ENCODE data around the gene CPLX3.

Gene CPLX3

DNA sequence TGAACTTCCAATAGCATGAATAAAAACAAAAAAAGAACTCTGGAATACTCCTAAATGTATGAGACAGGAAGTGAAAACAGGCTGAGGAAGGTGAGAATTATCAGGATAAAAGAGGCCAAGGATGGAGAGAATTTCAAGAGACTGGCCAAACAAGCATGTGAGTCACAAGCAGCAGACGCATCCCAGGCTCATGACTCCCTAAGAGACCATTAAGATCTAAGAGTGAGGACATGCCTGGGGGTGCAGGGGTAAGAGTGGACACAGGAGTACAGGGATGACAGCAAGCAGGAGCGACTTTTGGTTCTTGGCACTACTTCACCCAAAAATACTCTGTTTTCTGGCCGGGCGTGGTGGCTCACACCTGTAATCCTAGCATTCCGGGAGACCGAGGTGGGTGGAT, 39.7 kb downstream of the CPLX3 start:
- Histone ChIP-seq H3K27ac (ENCODE audit: low read depth, low read length) (peak overlapping the region; percentile 69), H2BK5ac (ENCODE audit: low read depth, low read length, poor library complexity) (no peak overlapping the region), H4K12ac (ENCODE audit: low read depth, low read length) (no peak overlapping the region), H3K14ac (ENCODE audit: low read length) (no peak overlapping the region), H3K27me3 (ENCODE audit: insufficient read depth, low read length) (no peaks in the 10 kb centered on the region), H4K91ac (ENCODE audit: low read depth, low read length) (no peak overlapping the region), H2BK120ac (ENCODE audit: insufficient read depth, low read length, poor library complexity) (peak overlapping the region; percentile 15), H3K18ac (ENCODE audit: low read length) (no peak overlapping the region), H3K4me1 (ENCODE audit: control insufficient read depth in 1 of 2, insufficient read depth in 2 of 2, low read length in 2 of 2) (peaks cover 23 to 32% of the 10 kb centered on the region in 2 experiments), H2AK5ac (ENCODE audit: low read length) (no peak overlapping the region), H3K79me1 (ENCODE audit: low read length) (peaks cover 10% of the 10 kb centered on the region), H2AFZ (ENCODE audit: insufficient read depth, low read length, poor library complexity) (no peak overlapping the region), H3K9ac (ENCODE audit: low read length) (no peak overlapping the region), H3K36me3 (ENCODE audit: control insufficient read depth in 1 of 2, insufficient read depth in 2 of 2, low read length in 2 of 2) (peaks cover 2 to 7% of the 10 kb centered on the region in 2 experiments), H3K79me2 (ENCODE audit: control insufficient read depth, insufficient read depth, low read length, poor library complexity) (no peaks in the 10 kb centered on the region), H2BK12ac (ENCODE audit: low read length) (no peak overlapping the region), H3K4me3 (ENCODE audit: low read depth, low read length) (no peak overlapping the region), H4K8ac (ENCODE audit: low read depth, low read length) (no peak overlapping the region), H3K4me2 (ENCODE audit: low read length) (no peak overlapping the region), H3K4ac (ENCODE audit: low read depth, low read length) (no peak overlapping the region), H3K23ac (ENCODE audit: low read length) (no peak overlapping the region), H3K9me3 (ENCODE audit: insufficient read depth, low read depth, low read length) (peaks cover 2% of the 10 kb centered on the region)
- DNase-seq: peak; percentile 57 to 71
- WGBS (ENCODE audit: extremely low coverage, insufficient coverage, insufficient read length): no CpG with 5 or more reads among the region's 6 CpGs

DNA sequence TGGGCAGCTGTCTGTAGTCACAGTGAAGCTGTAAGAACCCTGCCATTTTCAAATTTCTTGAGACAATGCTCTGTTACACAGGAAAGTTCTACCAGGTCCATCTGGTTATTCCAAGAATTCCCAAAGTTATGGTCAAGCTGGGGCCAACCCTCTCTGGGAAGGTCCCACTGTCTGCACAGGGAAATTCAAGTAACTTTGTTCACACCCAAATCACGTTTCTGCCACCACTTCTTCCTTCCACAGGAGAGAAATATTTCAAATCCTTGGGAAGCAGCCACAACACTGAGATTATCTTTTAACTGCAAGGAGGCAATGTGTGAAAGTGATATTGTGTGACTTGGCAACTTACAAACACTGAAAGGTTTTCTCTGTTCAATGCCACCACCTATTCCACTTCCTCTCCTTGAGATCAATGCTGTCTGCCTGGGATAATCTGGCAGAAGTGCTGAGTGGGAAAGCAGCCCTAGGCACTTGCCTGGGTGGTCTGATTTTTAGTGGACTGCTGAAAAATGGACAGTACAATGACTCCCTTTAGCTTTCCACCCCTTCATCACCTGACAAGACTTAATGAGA, 41.1 kb downstream of the CPLX3 start:
- Histone ChIP-seq H2BK5ac (ENCODE audit: low read depth, low read length, poor library complexity) (no peak overlapping the region), H2BK12ac (ENCODE audit: low read length) (no peak overlapping the region), H3K36me3 (ENCODE audit: control insufficient read depth in 1 of 2, insufficient read depth in 2 of 2, low read length in 2 of 2) (peaks cover 2 to 7% of the 10 kb centered on the region in 2 experiments), H3K9me3 (ENCODE audit: insufficient read depth, low read depth, low read length) (peaks cover 2% of the 10 kb centered on the region), H3K27ac (ENCODE audit: low read depth, low read length) (no peak overlapping the region), H2BK120ac (ENCODE audit: insufficient read depth, low read length, poor library complexity) (no peak overlapping the region), H3K9ac (ENCODE audit: low read length) (no peak overlapping the region), H4K12ac (ENCODE audit: low read depth, low read length) (no peak overlapping the region), H3K79me1 (ENCODE audit: low read length) (peaks cover 10% of the 10 kb centered on the region), H2AFZ (ENCODE audit: insufficient read depth, low read length, poor library complexity) (no peak overlapping the region), H3K4me1 (ENCODE audit: control insufficient read depth in 1 of 2, insufficient read depth in 2 of 2, low read length in 2 of 2) (peaks cover 26 to 37% of the 10 kb centered on the region in 2 experiments), H3K79me2 (ENCODE audit: control insufficient read depth, insufficient read depth, low read length, poor library complexity) (peaks cover 3% of the 10 kb centered on the region), H3K23ac (ENCODE audit: low read length) (no peak overlapping the region), H3K27me3 (ENCODE audit: insufficient read depth, low read length) (no peaks in the 10 kb centered on the region), H2AK5ac (ENCODE audit: low read length) (no peak overlapping the region), H3K4me3 (ENCODE audit: low read depth, low read length) (no peak overlapping the region), H4K8ac (ENCODE audit: low read depth, low read length) (no peak overlapping the region), H3K4me2 (ENCODE audit: low read length) (no peak overlapping the region), H3K4ac (ENCODE audit: low read depth, low read length) (peak overlapping the region; percentile 57), H3K18ac (ENCODE audit: low read length) (no peak overlapping the region), H3K14ac (ENCODE audit: low read length) (no peak overlapping the region), H4K91ac (ENCODE audit: low read depth, low read length) (no peak overlapping the region)
- no CpG with 5 or more reads among the region's 1 CpG for WGBS (ENCODE audit: extremely low coverage, insufficient coverage, insufficient read length)
- no peak for DNase-seq

DNA sequence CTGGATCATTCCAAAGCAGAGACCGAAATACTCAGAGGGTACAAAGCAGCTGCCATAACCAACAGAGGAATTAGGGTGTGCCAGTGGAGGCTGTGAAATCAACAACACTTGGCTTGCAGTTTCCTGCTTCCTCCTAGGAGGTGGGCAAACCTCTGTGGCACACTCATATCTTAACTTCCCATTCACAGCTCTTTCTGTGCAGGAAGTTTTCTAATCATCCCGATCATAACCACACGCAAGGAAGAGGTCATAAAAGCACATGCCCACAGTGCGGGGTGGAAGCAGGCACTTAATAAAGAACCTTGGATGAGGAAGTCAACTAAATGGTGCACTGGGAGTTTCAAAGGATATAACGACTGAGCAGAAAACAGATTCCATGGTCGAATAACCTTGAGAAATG, 41.6 kb downstream of the CPLX3 start:
- Histone ChIP-seq H2AK5ac (ENCODE audit: low read length) (no peak overlapping the region), H3K18ac (ENCODE audit: low read length) (no peak overlapping the region), H4K12ac (ENCODE audit: low read depth, low read length) (no peak overlapping the region), H3K4me2 (ENCODE audit: low read length) (no peak overlapping the region), H3K9ac (ENCODE audit: low read length) (no peak overlapping the region), H3K4me3 (ENCODE audit: low read depth, low read length) (no peak overlapping the region), H2AFZ (ENCODE audit: insufficient read depth, low read length, poor library complexity) (no peak overlapping the region), H2BK5ac (ENCODE audit: low read depth, low read length, poor library complexity) (no peak overlapping the region), H3K23ac (ENCODE audit: low read length) (no peak overlapping the region), H3K27ac (ENCODE audit: low read depth, low read length) (no peak overlapping the region), H2BK12ac (ENCODE audit: low read length) (no peak overlapping the region), H3K27me3 (ENCODE audit: insufficient read depth, low read length) (no peaks in the 10 kb centered on the region), H3K4me1 (ENCODE audit: control insufficient read depth in 1 of 2, insufficient read depth in 2 of 2, low read length in 2 of 2) (peaks cover 27 to 38% of the 10 kb centered on the region in 2 experiments), H3K9me3 (ENCODE audit: insufficient read depth, low read depth, low read length) (peaks cover 2% of the 10 kb centered on the region), H3K36me3 (ENCODE audit: control insufficient read depth in 1 of 2, insufficient read depth in 2 of 2, low read length in 2 of 2) (peaks cover 2 to 7% of the 10 kb centered on the region in 2 experiments), H4K8ac (ENCODE audit: low read depth, low read length) (peak overlapping the region; percentile 9), H4K91ac (ENCODE audit: low read depth, low read length) (no peak overlapping the region), H2BK120ac (ENCODE audit: insufficient read depth, low read length, poor library complexity) (no peak overlapping the region), H3K79me1 (ENCODE audit: low read length) (peaks cover 14% of the 10 kb centered on the region), H3K14ac (ENCODE audit: low read length) (no peak overlapping the region), H3K4ac (ENCODE audit: low read depth, low read length) (peak overlapping the region; percentile 57), H3K79me2 (ENCODE audit: control insufficient read depth, insufficient read depth, low read length, poor library complexity) (peaks cover 6% of the 10 kb centered on the region)
- DNase-seq: peak in 1 of 2 donors; percentile 19
- no CpG with 5 or more reads among the region's 6 CpGs for WGBS (ENCODE audit: extremely low coverage, insufficient coverage, insufficient read length)

DNA sequence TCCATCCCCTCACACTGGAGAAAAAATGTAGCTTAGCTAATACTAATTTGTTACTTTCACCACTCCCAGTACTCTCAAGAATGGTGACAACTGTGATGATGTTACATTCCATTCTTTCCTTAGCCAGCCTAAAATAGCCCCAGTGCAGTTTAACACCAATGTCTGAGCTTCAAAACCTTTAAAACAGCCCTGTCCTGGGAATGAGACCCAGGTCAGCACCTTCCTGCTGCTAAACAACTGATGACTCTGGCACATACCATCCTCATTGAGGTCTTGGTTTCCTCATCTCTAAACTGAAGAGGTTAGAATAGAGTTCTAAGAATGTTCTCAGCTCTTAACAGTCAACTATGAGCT, 42.9 kb downstream of the CPLX3 start:
- no peak overlapping the region for H2BK5ac ChIP-seq (ENCODE audit: low read depth, low read length, poor library complexity)
- no peak overlapping the region for H4K91ac ChIP-seq (ENCODE audit: low read depth, low read length)
- no peak overlapping the region for H2BK12ac ChIP-seq (ENCODE audit: low read length)
- H3K27me3 ChIP-seq (ENCODE audit: insufficient read depth, low read length): no peaks in the 10 kb centered on the region
- no peak overlapping the region for H2BK120ac ChIP-seq (ENCODE audit: insufficient read depth, low read length, poor library complexity)
- peaks cover 2 to 5% of the 10 kb centered on the region in 2 experiments for H3K36me3 ChIP-seq (ENCODE audit: control insufficient read depth in 1 of 2, insufficient read depth in 2 of 2, low read length in 2 of 2)
- peaks cover 29 to 33% of the 10 kb centered on the region in 2 experiments for H3K4me1 ChIP-seq (ENCODE audit: control insufficient read depth in 1 of 2, insufficient read depth in 2 of 2, low read length in 2 of 2)
- H3K79me2 ChIP-seq (ENCODE audit: control insufficient read depth, insufficient read depth, low read length, poor library complexity): peaks cover 7% of the 10 kb centered on the region
- no peak overlapping the region for H2AFZ ChIP-seq (ENCODE audit: insufficient read depth, low read length, poor library complexity)
- no peak overlapping the region for H3K4me2 ChIP-seq (ENCODE audit: low read length)
- H3K9ac ChIP-seq (ENCODE audit: low read length): no peak overlapping the region
- H3K14ac ChIP-seq (ENCODE audit: low read length): no peak overlapping the region
- peaks cover 18% of the 10 kb centered on the region for H3K79me1 ChIP-seq (ENCODE audit: low read length)
- peak overlapping the region; percentile 49 for H3K4ac ChIP-seq (ENCODE audit: low read depth, low read length)
- H4K8ac ChIP-seq (ENCODE audit: low read depth, low read length): no peak overlapping the region
- no peak overlapping the region for H3K23ac ChIP-seq (ENCODE audit: low read length)
- H3K18ac ChIP-seq (ENCODE audit: low read length): no peak overlapping the region
- H2AK5ac ChIP-seq (ENCODE audit: low read length): no peak overlapping the region
- DNase-seq: peak; percentile 57 to 77
- no peak overlapping the region for H3K4me3 ChIP-seq (ENCODE audit: low read depth, low read length)
- peaks cover 2% of the 10 kb centered on the region for H3K9me3 ChIP-seq (ENCODE audit: insufficient read depth, low read depth, low read length)
- peak overlapping the region; percentile 62 for H3K27ac ChIP-seq (ENCODE audit: low read depth, low read length)
- no peak overlapping the region for H4K12ac ChIP-seq (ENCODE audit: low read depth, low read length)

All from trophoblast cell (in vitro differentiated cells and primary cell).